Right atrium auricular region (tissue), 2 donors: Measurements from ENCODE around the gene RYR1. TPM values are rescaled to one million over a fixed set of nuclear protein-coding genes. Genes with fewer than 3 reads are reported as not detected.

Experiments
- DNase-seq: peaks from one replicate; pipeline ENCODE4 v3.0.0-alpha.2; 2019; ENCODE audit warnings: low spot score
- H3K27ac ChIP-seq, 2 donors: fragments of 200-600 bp; sonication (generic); 1 replicate in 1 of 2; 2 replicates in 1 of 2; pipeline ENCODE4 v1.5.1; 2016 to 2019
- H3K27me3 ChIP-seq, 2 donors: fragments of 200-600 bp; sonication (generic); one replicate each; pipeline versions ENCODE4 v1.5.1 to v1.6.0; 2017 to 2019
- H3K36me3 ChIP-seq: fragments of 200-600 bp; sonication (generic); one replicate; pipeline ENCODE4 v1.5.1; 2016
- H3K4me1 ChIP-seq, 2 donors: fragments of 200-600 bp; sonication (generic); one replicate each; pipeline versions ENCODE4 v1.5.1 to v1.6.0; 2017 to 2019
- H3K4me3 ChIP-seq, 2 donors: fragments of 200-600 bp; sonication (generic); 1 replicate in 1 of 2; 2 replicates in 1 of 2; pipeline ENCODE4 v1.5.1; 2017 to 2019; ENCODE audit warnings: mild to moderate bottlenecking in 1 of 2, moderate library complexity in 1 of 2
- H3K9me3 ChIP-seq, 2 donors: fragments of 200-600 bp; sonication (generic); one replicate each; pipeline ENCODE4 v1.5.1; 2019
- total RNA-seq, 2 donors: library from RNA; depleted of rRNA; stranded (reverse); fragments of >200 nt; gene quantifications; one replicate each; pipeline ENCODE4 v1.1.0, GENCODE V29; 2016
- TF ChIP-seq, protein P1 (sequence below), 2 donors: fragments of 200-600 bp; sonication (generic); IDR thresholded peaks; one replicate each; pipeline ENCODE4 v1.5.1; 2019; ENCODE audit warnings: antibody characterized with exemption in 2 of 2

RYR1 gene
- total RNA-seq, 2 donors from 2014 or later: 0.33 to 1.7 TPM

DNA sequence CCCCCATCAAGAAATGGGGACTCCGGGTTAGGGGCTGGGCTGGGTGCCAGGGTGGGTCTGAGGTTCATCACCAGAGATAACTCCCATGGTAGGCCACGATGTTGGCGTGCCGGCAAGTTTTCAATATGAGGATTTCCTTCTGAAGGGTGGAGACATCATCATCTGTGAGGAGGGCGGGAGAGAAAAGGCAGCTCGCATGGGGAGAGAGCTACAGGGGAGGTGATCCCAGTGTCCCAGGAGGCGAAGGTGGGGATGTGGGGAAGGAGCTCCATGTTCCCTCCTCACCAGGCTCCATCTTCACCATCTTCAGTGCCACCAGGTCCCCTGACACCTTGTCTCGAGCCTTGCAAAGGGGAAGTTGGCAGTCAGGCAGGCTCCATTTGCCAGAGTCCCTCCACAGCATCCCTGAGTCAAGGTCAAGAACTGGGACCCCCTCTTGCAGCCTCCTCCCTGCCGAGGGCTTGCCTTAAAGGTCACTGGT is 183.8 kb downstream of the RYR1 start:
- DNase-seq: no peak
- H3K27ac ChIP-seq: no peak overlapping the region
- peaks cover 21% of the 10 kb centered on the region for H3K36me3 ChIP-seq
- peak overlapping the region in 1 of 2 donors; percentile 99 for H3K4me3 ChIP-seq
- TF ChIP-seq, protein P1, sequence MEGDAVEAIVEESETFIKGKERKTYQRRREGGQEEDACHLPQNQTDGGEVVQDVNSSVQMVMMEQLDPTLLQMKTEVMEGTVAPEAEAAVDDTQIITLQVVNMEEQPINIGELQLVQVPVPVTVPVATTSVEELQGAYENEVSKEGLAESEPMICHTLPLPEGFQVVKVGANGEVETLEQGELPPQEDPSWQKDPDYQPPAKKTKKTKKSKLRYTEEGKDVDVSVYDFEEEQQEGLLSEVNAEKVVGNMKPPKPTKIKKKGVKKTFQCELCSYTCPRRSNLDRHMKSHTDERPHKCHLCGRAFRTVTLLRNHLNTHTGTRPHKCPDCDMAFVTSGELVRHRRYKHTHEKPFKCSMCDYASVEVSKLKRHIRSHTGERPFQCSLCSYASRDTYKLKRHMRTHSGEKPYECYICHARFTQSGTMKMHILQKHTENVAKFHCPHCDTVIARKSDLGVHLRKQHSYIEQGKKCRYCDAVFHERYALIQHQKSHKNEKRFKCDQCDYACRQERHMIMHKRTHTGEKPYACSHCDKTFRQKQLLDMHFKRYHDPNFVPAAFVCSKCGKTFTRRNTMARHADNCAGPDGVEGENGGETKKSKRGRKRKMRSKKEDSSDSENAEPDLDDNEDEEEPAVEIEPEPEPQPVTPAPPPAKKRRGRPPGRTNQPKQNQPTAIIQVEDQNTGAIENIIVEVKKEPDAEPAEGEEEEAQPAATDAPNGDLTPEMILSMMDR (IDR thresholded peaks at IDR 0.05): no peak
- H3K4me1 ChIP-seq: peaks cover 0 to 23% of the 10 kb centered on the region in 2 donors
- H3K27me3 ChIP-seq: no peaks in the 10 kb centered on the region
- H3K9me3 ChIP-seq: no peaks in the 10 kb centered on the region

DNA sequence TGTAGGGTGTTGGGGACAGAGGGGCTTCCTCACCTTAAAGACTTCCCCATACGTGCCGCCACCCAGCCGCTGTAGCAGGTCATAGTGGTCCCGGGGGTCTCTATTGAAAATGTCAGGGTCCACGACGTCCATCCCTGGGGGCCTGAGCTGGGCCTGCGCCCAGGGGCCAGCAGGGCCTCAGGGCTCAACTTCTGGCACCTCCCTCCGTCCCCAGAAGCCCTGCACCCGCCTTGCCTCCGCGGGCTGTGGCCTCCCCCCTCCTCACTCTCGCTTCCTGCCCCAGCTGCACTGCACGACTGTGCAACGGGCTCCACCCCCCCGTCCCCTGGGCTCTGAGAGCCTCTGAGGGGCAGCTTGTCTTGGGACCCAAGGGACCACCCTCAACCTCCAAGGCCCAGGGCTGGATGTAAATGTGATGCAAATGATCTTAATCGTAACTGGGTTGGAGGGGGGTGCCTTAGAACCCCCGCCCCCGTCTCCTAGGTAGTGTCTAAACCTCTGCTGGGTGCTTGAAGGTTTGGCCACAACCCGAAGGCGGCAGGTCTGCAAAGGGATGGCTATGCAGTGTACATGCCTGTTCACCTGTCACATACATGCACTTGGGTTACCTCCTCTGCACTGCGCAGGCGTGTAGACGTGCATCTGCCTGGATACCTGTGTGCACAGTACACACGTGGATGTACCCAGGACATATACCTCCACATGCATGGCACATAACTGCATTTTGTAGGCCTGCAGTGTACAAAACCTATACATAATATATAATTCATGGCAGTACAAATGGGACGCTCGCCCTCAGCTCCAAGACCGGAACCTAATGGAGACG is 184.5 kb downstream of the RYR1 start, which contains the start of gene MAP4K1:
Gene MAP4K1, minus strand, starts transcription at position 190 of the 826 bp plus-strand sequence. Its CDS starts 58 bp downstream, at position 132.
- no peak for DNase-seq
- H3K27ac ChIP-seq: peak within 1 kb of the TSS; percentile 66 to 93
- TF ChIP-seq, protein P1 (IDR thresholded peaks at IDR 0.05): no peak

DNA sequence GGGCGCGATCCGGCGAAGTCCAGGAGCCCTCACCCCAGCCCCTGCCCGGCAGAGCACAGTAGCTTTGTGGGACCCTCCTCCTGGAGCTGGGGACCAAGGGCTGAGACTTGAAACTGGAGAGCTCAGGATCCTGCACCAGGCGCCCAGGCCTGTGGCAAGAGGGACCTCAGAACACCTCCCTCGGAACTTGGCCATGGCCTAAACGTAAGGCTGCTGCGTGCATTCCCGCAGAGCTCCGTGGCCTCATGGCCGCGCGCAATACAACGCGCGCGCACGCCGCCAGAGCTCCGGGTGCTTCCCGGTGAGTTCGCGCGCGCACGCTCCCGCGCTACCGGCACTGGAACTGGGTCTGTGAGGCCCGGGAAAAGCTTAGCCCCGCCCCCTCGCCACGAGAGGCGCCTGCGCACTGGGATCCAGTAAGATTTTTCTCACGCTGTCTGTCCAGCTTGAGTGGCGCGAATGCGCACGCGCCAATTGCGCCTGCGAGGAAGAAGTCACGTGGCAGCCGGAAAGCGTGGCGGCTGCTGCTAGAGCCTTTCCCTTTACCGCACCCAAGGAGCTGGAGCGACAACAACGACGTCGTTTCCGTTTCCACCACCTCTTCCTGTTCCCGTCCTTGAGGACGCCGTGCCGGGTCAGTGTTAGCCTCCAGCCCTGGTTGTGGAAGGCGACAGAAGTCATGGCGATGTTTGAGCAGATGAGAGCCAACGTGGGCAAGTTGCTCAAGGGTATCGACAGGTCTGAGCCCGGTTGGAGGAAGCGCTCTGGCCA is 185.3 kb downstream of the RYR1 start, which contains the start of gene EIF3K:
Gene EIF3K, plus strand, starts transcription at position 599 of the 771 bp plus-strand sequence. Its CDS starts 81 bp downstream, at position 680.
- peaks cover 33% of the 10 kb centered on the region for H3K36me3 ChIP-seq
- no peaks in the 10 kb centered on the region for H3K9me3 ChIP-seq
- peak within 1 kb of the TSS; percentile 88 to 93 for H3K27ac ChIP-seq
- no peaks in the 10 kb centered on the region for H3K27me3 ChIP-seq
- DNase-seq: peak; percentile 99
- TF ChIP-seq, protein P1 (IDR thresholded peaks at IDR 0.05): peak in 1 of 2 donors; percentile 31
- peak within 1 kb of the TSS; percentile 92 to 99 for H3K4me3 ChIP-seq
- peaks cover 0 to 23% of the 10 kb centered on the region in 2 donors for H3K4me1 ChIP-seq

More for the DNA sequence above, 184.5 kb downstream of the RYR1 start, which contains the start of gene MAP4K1:
- peaks cover 27% of the 10 kb centered on the region for H3K36me3 ChIP-seq
- peaks cover 0 to 23% of the 10 kb centered on the region in 2 donors for H3K4me1 ChIP-seq
- H3K9me3 ChIP-seq: no peaks in the 10 kb centered on the region
- peak within 1 kb of the TSS; percentile 92 to 99 for H3K4me3 ChIP-seq
- no peaks in the 10 kb centered on the region for H3K27me3 ChIP-seq

DNA sequence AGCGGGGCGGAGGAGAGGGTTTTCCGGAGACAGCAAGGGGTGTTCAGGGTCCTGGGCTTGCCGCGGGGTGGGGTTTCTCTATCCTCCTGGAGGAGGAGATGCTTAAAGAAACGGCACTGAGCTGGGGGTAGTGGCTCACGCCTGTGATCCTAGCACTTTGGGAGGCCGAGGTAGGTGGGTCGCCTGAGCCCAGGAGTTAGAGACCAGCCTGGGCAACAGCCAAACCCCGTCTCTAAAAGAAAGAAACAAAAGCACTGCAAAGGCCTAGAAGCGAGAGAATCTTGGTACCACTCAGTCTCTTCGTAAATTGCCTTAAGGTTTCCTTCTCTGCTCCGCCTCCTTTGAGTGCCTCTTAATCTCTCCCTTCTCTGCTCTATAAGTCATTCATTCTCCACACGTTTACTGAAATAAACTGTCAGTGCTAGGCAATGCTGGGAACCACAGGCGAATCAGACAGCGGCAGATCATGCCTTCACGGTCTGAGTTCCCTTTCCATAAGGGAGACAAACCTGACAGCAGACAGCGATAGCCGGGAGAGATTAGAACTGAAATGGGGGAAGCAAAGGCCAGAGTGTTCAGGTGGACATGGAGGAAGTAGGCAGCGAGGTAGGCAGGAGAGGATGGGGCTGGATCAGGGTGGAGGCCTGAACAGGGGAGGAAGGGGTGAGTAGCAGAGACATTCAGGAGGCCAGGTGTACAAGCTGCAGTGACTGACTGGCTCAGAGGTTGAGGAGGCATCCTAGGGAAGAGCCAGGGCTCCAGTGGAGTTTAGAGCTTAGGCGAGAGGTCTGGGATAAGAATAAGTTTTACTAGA is 186.1 kb downstream of the RYR1 start:
- Histone ChIP-seq H3K9me3 (no peaks in the 10 kb centered on the region), H3K4me1 (peaks cover 0 to 23% of the 10 kb centered on the region in 2 donors), H3K27me3 (no peaks in the 10 kb centered on the region), H3K4me3 (peak overlapping the region; percentile 92 to 99), H3K36me3 (peaks cover 41% of the 10 kb centered on the region), H3K27ac (peak overlapping the region; percentile 88 to 93)
- DNase-seq: no peak
- TF ChIP-seq, protein P1 (IDR thresholded peaks at IDR 0.05): no peak

DNA sequence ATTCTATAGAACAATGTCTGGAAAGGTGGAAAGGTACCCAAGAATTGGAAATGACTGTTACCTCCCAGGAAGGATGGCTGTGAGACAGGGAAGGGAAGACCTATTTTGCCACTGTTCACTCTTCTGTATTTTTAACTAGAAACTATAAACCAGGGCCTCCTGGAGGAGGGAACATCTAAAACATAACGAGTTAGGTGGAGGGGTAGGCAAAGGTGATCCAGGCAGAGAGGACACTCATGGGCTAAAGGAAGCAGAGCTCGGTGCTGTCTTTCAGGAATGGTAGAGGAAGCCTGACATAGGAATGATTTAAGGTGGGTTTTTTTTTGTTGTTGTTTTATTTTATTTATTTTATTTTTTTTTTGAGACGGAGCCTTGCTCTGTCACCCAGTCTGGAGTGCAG is 191.3 kb downstream of the RYR1 start:
- Histone ChIP-seq H3K36me3 (peaks cover 93% of the 10 kb centered on the region), H3K4me3 (no peak overlapping the region), H3K4me1 (peaks cover 0 to 7% of the 10 kb centered on the region in 2 donors), H3K9me3 (no peaks in the 10 kb centered on the region), H3K27ac (no peak overlapping the region), H3K27me3 (no peaks in the 10 kb centered on the region)
- no peak for DNase-seq
- TF ChIP-seq, protein P1 (IDR thresholded peaks at IDR 0.05): no peak
